ENCODE data around the gene TBC1D3B.

DNA sequence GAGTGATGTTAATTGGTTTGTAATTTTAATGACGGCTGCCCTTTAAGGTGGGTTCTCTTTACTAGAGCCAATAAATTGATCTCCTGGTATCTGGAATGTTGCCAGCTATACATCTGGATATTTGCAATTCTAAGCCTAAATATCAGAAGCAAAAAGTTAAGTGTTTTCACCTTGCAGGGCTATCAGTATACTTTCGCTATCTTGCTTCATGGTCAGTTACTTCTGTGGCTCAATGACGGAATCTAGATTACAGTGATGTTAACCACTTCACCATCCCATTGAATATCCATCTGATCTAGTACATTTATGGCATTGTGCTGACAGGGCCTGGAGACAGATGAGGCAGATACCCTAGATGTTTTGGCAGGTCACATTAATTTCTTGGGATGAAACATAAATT, 44.5 kb downstream of the TBC1D3B start:
- TF ChIP-seq, protein P1, sequence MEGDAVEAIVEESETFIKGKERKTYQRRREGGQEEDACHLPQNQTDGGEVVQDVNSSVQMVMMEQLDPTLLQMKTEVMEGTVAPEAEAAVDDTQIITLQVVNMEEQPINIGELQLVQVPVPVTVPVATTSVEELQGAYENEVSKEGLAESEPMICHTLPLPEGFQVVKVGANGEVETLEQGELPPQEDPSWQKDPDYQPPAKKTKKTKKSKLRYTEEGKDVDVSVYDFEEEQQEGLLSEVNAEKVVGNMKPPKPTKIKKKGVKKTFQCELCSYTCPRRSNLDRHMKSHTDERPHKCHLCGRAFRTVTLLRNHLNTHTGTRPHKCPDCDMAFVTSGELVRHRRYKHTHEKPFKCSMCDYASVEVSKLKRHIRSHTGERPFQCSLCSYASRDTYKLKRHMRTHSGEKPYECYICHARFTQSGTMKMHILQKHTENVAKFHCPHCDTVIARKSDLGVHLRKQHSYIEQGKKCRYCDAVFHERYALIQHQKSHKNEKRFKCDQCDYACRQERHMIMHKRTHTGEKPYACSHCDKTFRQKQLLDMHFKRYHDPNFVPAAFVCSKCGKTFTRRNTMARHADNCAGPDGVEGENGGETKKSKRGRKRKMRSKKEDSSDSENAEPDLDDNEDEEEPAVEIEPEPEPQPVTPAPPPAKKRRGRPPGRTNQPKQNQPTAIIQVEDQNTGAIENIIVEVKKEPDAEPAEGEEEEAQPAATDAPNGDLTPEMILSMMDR (IDR thresholded peaks at IDR 0.05) = no peak
- no peak for TF ChIP-seq POLR2A (IDR thresholded peaks at IDR 0.05)

All from transverse colon (tissue), 3 donors.